Pancreas (tissue), 10 donors: ENCODE results near the gene NDFIP2. TPM values are rescaled to one million over a fixed set of nuclear protein-coding genes. Genes with fewer than 3 reads are reported as not detected.

Source experiments
- ATAC-seq, 4 donors: fragments of 200-7000 bp; cut with Tn5 transposase; one replicate each; pipeline versions ENCODE4 v1.8.0 to v1.9.1; 2020; ENCODE audit warnings: mild to moderate bottlenecking in 4 of 4, moderate library complexity in 4 of 4
- DNase-seq, 6 donors: peaks; one replicate each; pipeline ENCODE4 v3.0.0-alpha.2; 2020
- FAIRE-seq: peaks from 2 replicates; lab custom pipeline; 2012; peaks lifted over from hg19 to GRCh38; lab: Jason Lieb, UNC
- H3K27ac ChIP-seq, 4 donors: fragments of 200-600 bp; sonication (generic); 1 replicate in 3 of 4; 2 replicates in 1 of 4; pipeline versions ENCODE4 v1.5.0 to v1.8.0; 2020
- H3K27me3 ChIP-seq, 4 donors: fragments of 200-600 bp; one replicate each; pipeline ENCODE4 v1.8.0; 2021
- H3K36me3 ChIP-seq, 3 donors: fragments of 200-600 bp; sonication (generic) in 1 of 3; one replicate each; pipeline versions ENCODE4 v1.5.0 to v1.8.0; 2020 to 2021
- H3K4me1 ChIP-seq, 3 donors: fragments of 200-600 bp; one replicate each; pipeline ENCODE4 v1.8.0; 2021
- H3K4me3 ChIP-seq, 4 donors: fragments of 200-600 bp; sonication (generic) in 2 of 4; one replicate each; pipeline versions ENCODE4 v1.5.0 to v1.8.0; 2020 to 2021
- H3K9me3 ChIP-seq, 4 donors: fragments of 200-600 bp; one replicate each; pipeline ENCODE4 v1.8.0; 2021
- CTCF ChIP-seq, 4 donors: fragments of 200-600 bp; sonication (generic) in 3 of 4; IDR thresholded peaks; one replicate each; pipeline versions ENCODE4 v1.5.0 to v1.8.0; 2021; ENCODE audit warnings: antibody characterized with exemption in 4 of 4
- WGBS, 2 donors: extraction: QIAGEN DNeasy Blood & Tissue Kit; methylation state at CpG; one replicate each; pipeline ENCODE4 v1.1.7; 2013; 5-methylcytosine and 5-hydroxymethylcytosine counted together
- intact Hi-C, 3 donors: fragments of 100-400 bp; cut with DNase I; formaldehyde crosslinking; loops; one replicate each; pipeline versions ENCODE4 v1.11.1 to v1.14.2; 2022
- polyA plus RNA-seq, 2 donors: library from polyadenylated mRNA; stranded (reverse); fragments of 200-250 nt; gene quantifications; one replicate each; pipeline ENCODE4 v1.2.3, GENCODE V29; 2013
- total RNA-seq, 6 donors: library from RNA; stranded (reverse); fragmentation: NEBNext Ultra II Directional in 4 of 6; extraction: Animal tissue kit (Norgen Biotek cat#: 25700) in 4 of 6; gene quantifications; one replicate each; pipeline versions ENCODE4 v1.2.1 to v1.2.4, GENCODE V29; 2021 to 2023
- donor health status: healthy with polysubstance abuse.
- donor health status: DM: no; HTN: no; CAD: no; lungs with moderate emphysema.
- donor health status: DM: no; HTN: no; CAD: no.
- donor health status: control.
- donor health status: control.
- donor health status: Bipolar disorder and iron deficiency.
- donor health status: DM: yes; HTN: yes; CAD: no.
- donor health status: DM: no; HTN: no; CAD: no.
- donor health status: DM: no; HTN: no; CAD: no.
- donor health status: DM: yes; HTN: yes; CAD: no.

NDFIP2 gene
- total and polyA plus RNA-seq, 8 donors = 6.3 to 35.0 (median 21.9) TPM

- Histone ChIP-seq H3K4me3 (no peak overlapping the region), H3K27me3 (no peaks in the 10 kb centered on the region), H3K27ac (no peak overlapping the region), H3K9me3 (no peaks in the 10 kb centered on the region), H3K36me3 (no peaks in the 10 kb centered on the region), H3K4me1 (peaks cover 0 to 21% (median 11%) of the 10 kb centered on the region in 3 donors)
- ATAC-seq (peak in 2 of 4 donors; percentile 20 to 32), DNase-seq (no peak), FAIRE-seq (no peak)
- 80 to 84% methylated on average over 7 of the region's 7 CpGs for WGBS, 2 donors
- TF ChIP-seq CTCF (IDR thresholded peaks at IDR 0.05) = no peak
- intact Hi-C loops = no loop called here
Measured at GRCh38 chr13:79501538-79502232, 20.7 kb downstream of the NDFIP2 start.

GRCh38 chr13:79502859-79503468 lies 22.0 kb downstream of the NDFIP2 start:
- Histone ChIP-seq H3K4me3 (no peak overlapping the region), H3K27me3 (no peaks in the 10 kb centered on the region), H3K9me3 (no peaks in the 10 kb centered on the region), H3K36me3 (no peaks in the 10 kb centered on the region), H3K4me1 (peaks cover 0 to 21% (median 5%) of the 10 kb centered on the region in 3 donors), H3K27ac (no peak overlapping the region)
- no peak for DNase-seq
- WGBS, 2 donors = 71 to 72% methylated on average over 3 of the region's 3 CpGs
- no peak for TF ChIP-seq CTCF (IDR thresholded peaks at IDR 0.05)
- no peak for FAIRE-seq
- peak in 2 of 4 donors; percentile 21 to 47 for ATAC-seq
- intact Hi-C loops = no loop called here

- intact Hi-C loops = no loop called here
Measured at GRCh38 chr13:79503473-79504017, 22.6 kb downstream of the NDFIP2 start.

GRCh38 chr13:79508224-79508961 lies 27.4 kb downstream of the NDFIP2 start:
- no peaks in the 10 kb centered on the region for H3K36me3 ChIP-seq

More at GRCh38 chr13:79503473-79504017, 22.6 kb downstream of the NDFIP2 start:
- peaks cover 0 to 27% (median 10%) of the 10 kb centered on the region in 3 donors for H3K4me1 ChIP-seq
- peak in 3 of 4 donors; percentile 20 to 58 (median 48) for ATAC-seq
- no peaks in the 10 kb centered on the region for H3K9me3 ChIP-seq
- no peak overlapping the region for H3K4me3 ChIP-seq
- H3K36me3 ChIP-seq = no peaks in the 10 kb centered on the region
- H3K27ac ChIP-seq = no peak overlapping the region
- TF ChIP-seq CTCF (IDR thresholded peaks at IDR 0.05) = no peak
- DNase-seq = no peak
- H3K27me3 ChIP-seq = no peaks in the 10 kb centered on the region
- FAIRE-seq = no peak

More at GRCh38 chr13:79508224-79508961, 27.4 kb downstream of the NDFIP2 start:
- ATAC-seq (no peak), DNase-seq (no peak), FAIRE-seq (no peak)
- no peak for TF ChIP-seq CTCF (IDR thresholded peaks at IDR 0.05)
- Histone ChIP-seq H3K4me1 (peaks cover under 1 to 26% (median 21%) of the 10 kb centered on the region in 3 donors), H3K4me3 (no peak overlapping the region), H3K27me3 (no peaks in the 10 kb centered on the region), H3K9me3 (no peaks in the 10 kb centered on the region), H3K27ac (no peak overlapping the region)
- intact Hi-C loops = no loop called here
- 82 to 84% methylated on average over 6 of the region's 6 CpGs for WGBS, 2 donors
